BLaER1 (cell line): ENCODE data around the gene VTA1.
A peak's percentile ranks its signal among the peaks of the same experiment; 100 is the strongest.
"Not testable (repeated sequence)": the region's sequence is repeated elsewhere in the genome, so short reads cannot be mapped to it uniquely, and the experiment has no call there.

ENCODE experiments used
- H3K27ac ChIP-seq: shearing (Covaris generic); formaldehyde crosslinking; 2 replicates; pipeline ENCODE4 v1.8.1; 2022
- H3K27me3 ChIP-seq: shearing (Covaris generic); formaldehyde crosslinking; 2 replicates; pipeline ENCODE4 v1.8.1; 2022
- H3K36me3 ChIP-seq: shearing (Covaris generic); formaldehyde crosslinking; 2 replicates; pipeline ENCODE4 v1.8.1; 2022
- H3K4me1 ChIP-seq: shearing (Covaris generic); formaldehyde crosslinking; 2 replicates; pipeline ENCODE4 v1.8.1; 2022
- H3K4me2 ChIP-seq: shearing (Covaris generic); formaldehyde crosslinking; 2 replicates; pipeline ENCODE4 v1.8.1; 2022
- H3K4me3 ChIP-seq: shearing (Covaris generic); formaldehyde crosslinking; 2 replicates; pipeline ENCODE4 v1.8.1; 2022
- H3K9ac ChIP-seq: shearing (Covaris generic); formaldehyde crosslinking; 2 replicates; pipeline ENCODE4 v1.8.1; 2022
- H3K9me3 ChIP-seq: shearing (Covaris generic); formaldehyde crosslinking; 2 replicates; pipeline ENCODE4 v1.8.1; 2022
- H4K20me1 ChIP-seq: shearing (Covaris generic); formaldehyde crosslinking; 2 replicates; pipeline ENCODE4 v1.8.1; 2022
- Cebpa-rat ChIP-seq: shearing (Covaris generic); IDR thresholded peaks from 2 replicates; pipeline ENCODE4 v1.8.1; 2022

The VTA1 gene

GRCh38 chr6:142146828-142147662, at the start of gene VTA1, which contains the start of gene NMBR:
VTA1 (plus strand) TSS chr6:142147263; CDS start chr6:142147288, 25 bp downstream.
NMBR (minus strand) TSS chr6:142147122; CDS start chr6:142088658, 58,464 bp downstream.
- Histone ChIP-seq H3K9ac (peak within 1 kb of the TSS; percentile 86), H4K20me1 (peaks cover 46% of the 10 kb centered on the region), H3K27ac (peak within 1 kb of the TSS; percentile 81), H3K4me2 (peak within 1 kb of the TSS; percentile 90), H3K4me1 (peaks cover 24% of the 10 kb centered on the region), H3K27me3 (no peaks in the 10 kb centered on the region), H3K36me3 (peaks cover 24% of the 10 kb centered on the region), H3K9me3 (no peaks in the 10 kb centered on the region), H3K4me3 (peak within 1 kb of the TSS; percentile 92)
- no peak for TF ChIP-seq Cebpa-rat

DNA sequence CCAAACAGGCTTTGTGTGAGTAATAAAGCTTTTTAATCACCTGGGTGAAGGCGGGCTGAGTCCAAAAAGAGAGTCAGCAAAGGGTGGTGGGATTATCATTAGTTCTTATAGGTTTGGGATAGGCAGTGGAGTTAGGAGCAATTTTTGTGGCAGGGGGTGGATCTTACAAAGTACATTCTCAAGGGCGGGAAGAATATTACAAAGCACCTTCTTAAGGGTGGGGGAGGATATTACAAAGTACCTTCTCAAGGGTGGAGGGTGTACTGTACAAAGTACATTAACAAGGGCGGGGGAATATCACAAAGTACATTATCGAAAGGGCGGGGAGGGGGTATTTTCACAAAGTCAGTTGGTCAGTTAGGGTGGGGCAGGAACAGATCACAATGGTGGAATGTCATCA, 42.2 kb upstream of the VTA1 start:
- H3K4me3 ChIP-seq, H3K36me3 ChIP-seq, H3K4me2 ChIP-seq, H3K4me1 ChIP-seq, H3K9ac ChIP-seq, H3K9me3 ChIP-seq, H3K27me3 ChIP-seq, H4K20me1 ChIP-seq, H3K27ac ChIP-seq: not testable (repeated sequence)

- not testable (repeated sequence) for H3K9me3 ChIP-seq, H3K4me2 ChIP-seq, H3K9ac ChIP-seq, H3K27ac ChIP-seq, H3K27me3 ChIP-seq, H3K4me3 ChIP-seq, H4K20me1 ChIP-seq, H3K4me1 ChIP-seq, H3K36me3 ChIP-seq
Measured at GRCh38 chr6:142110820-142111219, 36.2 kb upstream of the VTA1 start.

DNA sequence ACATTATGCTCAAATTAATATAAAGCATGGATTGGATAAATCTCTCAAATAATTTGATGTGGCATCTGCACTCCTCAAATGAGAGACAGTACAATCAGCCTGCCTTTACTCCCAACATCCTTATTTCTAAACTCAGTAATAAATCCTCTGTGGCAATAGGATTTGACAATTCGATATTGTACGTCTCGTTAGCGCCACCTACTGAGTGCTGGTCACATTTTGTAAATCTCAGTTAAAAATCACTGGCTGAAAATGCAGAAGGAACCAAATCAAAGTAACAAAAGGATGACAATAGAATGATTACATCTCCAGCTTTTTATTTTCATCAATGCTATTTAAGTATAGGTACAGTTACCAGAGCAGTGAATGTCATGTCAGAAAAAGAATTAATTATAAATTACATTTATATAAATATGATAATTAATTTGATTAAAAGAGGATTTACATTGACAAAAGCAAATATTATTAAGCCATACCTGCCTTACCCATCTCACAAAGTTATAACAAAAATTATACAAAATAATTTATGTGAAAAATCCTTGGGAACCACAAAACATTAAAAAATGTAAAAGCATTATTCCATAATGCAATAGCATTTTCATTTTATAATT, 34.5 kb upstream of the VTA1 start:
- Histone ChIP-seq H3K4me3 (no peak overlapping the region), H3K9me3 (no peaks in the 10 kb centered on the region), H3K27ac (no peak overlapping the region), H4K20me1 (no peaks in the 10 kb centered on the region), H3K36me3 (no peaks in the 10 kb centered on the region), H3K4me2 (no peak overlapping the region), H3K9ac (no peak overlapping the region), H3K27me3 (no peaks in the 10 kb centered on the region), H3K4me1 (no peaks in the 10 kb centered on the region)
- no peak for TF ChIP-seq Cebpa-rat

GRCh38 chr6:142117366-142117765, 29.7 kb upstream of the VTA1 start:
- Histone ChIP-seq H3K9me3 (no peaks in the 10 kb centered on the region), H3K9ac (no peak overlapping the region), H3K4me3 (no peak overlapping the region), H4K20me1 (no peaks in the 10 kb centered on the region), H3K4me2 (no peak overlapping the region), H3K4me1 (no peaks in the 10 kb centered on the region), H3K27ac (no peak overlapping the region), H3K36me3 (no peaks in the 10 kb centered on the region), H3K27me3 (no peaks in the 10 kb centered on the region)
- TF ChIP-seq Cebpa-rat, result no peak

- Histone ChIP-seq H3K4me1 (no peaks in the 10 kb centered on the region), H3K4me3 (no peak overlapping the region), H3K4me2 (no peak overlapping the region), H3K36me3 (no peaks in the 10 kb centered on the region), H3K27me3 (no peaks in the 10 kb centered on the region), H3K9ac (no peak overlapping the region), H4K20me1 (no peaks in the 10 kb centered on the region), H3K27ac (no peak overlapping the region), H3K9me3 (no peaks in the 10 kb centered on the region)
- TF ChIP-seq Cebpa-rat, result no peak
Measured at GRCh38 chr6:142118328-142118727, 28.7 kb upstream of the VTA1 start.

GRCh38 chr6:142118925-142119324, 28.1 kb upstream of the VTA1 start:
- no peak overlapping the region for H3K27ac ChIP-seq
- no peaks in the 10 kb centered on the region for H3K36me3 ChIP-seq
- no peaks in the 10 kb centered on the region for H4K20me1 ChIP-seq
- H3K27me3 ChIP-seq, result no peaks in the 10 kb centered on the region
- H3K4me1 ChIP-seq, result no peaks in the 10 kb centered on the region
- H3K4me2 ChIP-seq, result no peak overlapping the region
- H3K4me3 ChIP-seq, result no peak overlapping the region
- no peaks in the 10 kb centered on the region for H3K9me3 ChIP-seq
- TF ChIP-seq Cebpa-rat, result no peak
- H3K9ac ChIP-seq, result no peak overlapping the region

DNA sequence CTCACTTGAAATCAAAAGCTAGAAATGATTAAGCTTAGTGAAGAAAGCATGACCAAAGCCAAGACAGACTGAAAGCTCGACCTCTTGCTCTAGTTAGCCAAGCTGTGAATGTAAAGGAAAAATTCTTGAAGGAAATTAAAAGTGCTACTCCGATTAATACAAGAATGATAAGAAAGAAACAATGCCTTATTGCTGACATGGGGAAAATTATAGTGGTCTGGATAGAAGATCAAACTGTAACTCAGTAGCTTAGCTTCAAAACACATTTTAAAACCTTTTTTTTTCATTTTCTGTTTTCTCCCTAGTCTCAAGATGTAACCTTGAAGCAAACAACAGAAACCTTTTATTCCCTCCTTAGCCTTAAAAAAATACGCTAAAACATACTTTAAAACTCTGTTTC, 25.7 kb upstream of the VTA1 start:
- Histone ChIP-seq H3K4me2 (no peak overlapping the region), H3K4me1 (no peaks in the 10 kb centered on the region), H3K36me3 (no peaks in the 10 kb centered on the region), H3K27ac (no peak overlapping the region), H3K4me3 (no peak overlapping the region), H3K9ac (no peak overlapping the region), H3K27me3 (no peaks in the 10 kb centered on the region), H3K9me3 (no peaks in the 10 kb centered on the region), H4K20me1 (no peaks in the 10 kb centered on the region)
- no peak for TF ChIP-seq Cebpa-rat

- no peak overlapping the region for H3K9ac ChIP-seq
- no peaks in the 10 kb centered on the region for H3K9me3 ChIP-seq
- no peaks in the 10 kb centered on the region for H3K36me3 ChIP-seq
- no peak overlapping the region for H3K4me2 ChIP-seq
- H4K20me1 ChIP-seq, result no peaks in the 10 kb centered on the region
- no peaks in the 10 kb centered on the region for H3K4me1 ChIP-seq
- H3K4me3 ChIP-seq, result no peak overlapping the region
- TF ChIP-seq Cebpa-rat, result no peak
- H3K27me3 ChIP-seq, result no peaks in the 10 kb centered on the region
- no peak overlapping the region for H3K27ac ChIP-seq
Measured at GRCh38 chr6:142130814-142131213, 16.2 kb upstream of the VTA1 start.

- no peak within 1 kb of the TSS for H3K9ac ChIP-seq
- H3K36me3 ChIP-seq, result no peaks in the 10 kb centered on the region
- H3K4me1 ChIP-seq, result no peaks in the 10 kb centered on the region
- no peak within 1 kb of the TSS for H3K27ac ChIP-seq
- H3K4me2 ChIP-seq, result no peak within 1 kb of the TSS
- H4K20me1 ChIP-seq, result no peaks in the 10 kb centered on the region
- H3K9me3 ChIP-seq, result no peaks in the 10 kb centered on the region
- TF ChIP-seq Cebpa-rat, result no peak
- no peaks in the 10 kb centered on the region for H3K27me3 ChIP-seq
- H3K4me3 ChIP-seq, result no peak within 1 kb of the TSS
Measured at GRCh38 chr6:142132625-142133024, 14.4 kb upstream of the VTA1 start, which contains the start of gene GJE1. GJE1 (plus strand) TSS chr6:142132925; CDS start chr6:142133159, 234 bp downstream.
